Stimulated activated naive B cell treated with anti-CD40 and anti-IgM and Interleukin-4, amounts not matched to agents 10 μg/mL and 1 μg/mL and 100 μg/mL, for 72 hours (primary cell): ENCODE data around the gene SLC10A3.

Source experiments
- ATAC-seq, 2 donors: fragments of 150-1000 bp; cut with Tn5 transposase; replicated peaks; 2 replicates each; pipeline ENCODE4 v1.10.0; 2021; ENCODE audit warnings: moderate library complexity in 1 of 2
- DNase-seq: peaks from one replicate; pipeline ENCODE4 v3.0.0; 2021
- H3K27ac Mint-ChIP-seq: one replicate; pipeline ENCODE4 v1.8.0; 2022; ENCODE audit warnings: mild to moderate bottlenecking, mixed read lengths
- H3K27me3 Mint-ChIP-seq, 2 donors: one replicate each; pipeline ENCODE4 v1.8.0; 2022; ENCODE audit warnings: mixed read lengths in 2 of 2
- H3K36me3 Mint-ChIP-seq, 2 donors: one replicate each; pipeline ENCODE4 v1.8.0; 2022; ENCODE audit warnings: mixed read lengths in 2 of 2, mild to moderate bottlenecking in 1 of 2
- H3K4me1 Mint-ChIP-seq, 2 donors: one replicate each; pipeline ENCODE4 v1.8.0; 2022; ENCODE audit warnings: mixed read lengths in 2 of 2, mild to moderate bottlenecking in 1 of 2
- H3K4me3 Mint-ChIP-seq, 2 donors: one replicate each; pipeline ENCODE4 v1.8.0; 2022; ENCODE audit warnings: mild to moderate bottlenecking in 2 of 2, mixed read lengths in 2 of 2, moderate library complexity in 1 of 2
- H3K9me3 Mint-ChIP-seq, 2 donors: one replicate each; pipeline ENCODE4 v1.8.0; 2022; ENCODE audit warnings: mixed read lengths in 2 of 2, mild to moderate bottlenecking in 1 of 2

Gene SLC10A3

GRCh38 chrX:154439841-154440240 lies 50.6 kb downstream of the SLC10A3 start:
- Mint-ChIP-seq H3K27ac (no peak overlapping the region), H3K9me3 (peaks cover 0 to 4% of the 10 kb centered on the region in 2 donors), H3K27me3 (no peaks in the 10 kb centered on the region), H3K36me3 (peaks cover 3 to 38% of the 10 kb centered on the region in 2 donors), H3K4me3 (no peak overlapping the region), H3K4me1 (peaks cover 7 to 12% of the 10 kb centered on the region in 2 donors)
- no peak for ATAC-seq
- DNase-seq: no peak

GRCh38 chrX:154437971-154438893 lies 52.2 kb downstream of the SLC10A3 start:
- DNase-seq (no peak), ATAC-seq (no peak)
- H3K36me3 Mint-ChIP-seq: peaks cover 13 to 43% of the 10 kb centered on the region in 2 donors
- peak overlapping the region; percentile 86 to 89 for H3K4me3 Mint-ChIP-seq
- no peaks in the 10 kb centered on the region for H3K27me3 Mint-ChIP-seq
- peak overlapping the region; percentile 17 for H3K27ac Mint-ChIP-seq
- H3K4me1 Mint-ChIP-seq: peaks cover 2 to 9% of the 10 kb centered on the region in 2 donors
- peaks cover 0 to 4% of the 10 kb centered on the region in 2 donors for H3K9me3 Mint-ChIP-seq
